Upper lobe of right lung (tissue), 1 donor: ENCODE results near the gene MAPK8IP1. TPM values are rescaled to one million over a fixed set of nuclear protein-coding genes. Genes with fewer than 3 reads are reported as not detected.

Source experiments
- ATAC-seq: fragments of 200-7000 bp; cut with Tn5 transposase; one replicate; pipeline ENCODE4 v1.9.1; 2020; ENCODE audit warnings: mild to moderate bottlenecking, moderate library complexity
- DNase-seq: peaks from one replicate; pipeline ENCODE4 v3.0.0-alpha.2; 2020
- H3K27ac ChIP-seq: fragments of 200-600 bp; one replicate; pipeline ENCODE4 v1.8.0; 2022
- H3K27me3 ChIP-seq: fragments of 200-600 bp; one replicate; pipeline ENCODE4 v1.8.0; 2022; ENCODE audit warnings: mild to moderate bottlenecking
- H3K36me3 ChIP-seq: fragments of 200-600 bp; one replicate; pipeline ENCODE4 v1.8.0; 2022
- H3K4me1 ChIP-seq: fragments of 200-600 bp; one replicate; pipeline ENCODE4 v1.8.0; 2022
- H3K4me3 ChIP-seq: fragments of 200-600 bp; one replicate; pipeline ENCODE4 v1.8.0; 2022; ENCODE audit warnings: mild to moderate bottlenecking
- H3K9me3 ChIP-seq: fragments of 200-600 bp; one replicate; pipeline ENCODE4 v1.8.0; 2022
- intact Hi-C: fragments of 100-400 bp; cut with DNase I; formaldehyde crosslinking; loops from one replicate; pipeline ENCODE4 v1.11.0; 2022
- total RNA-seq: library from RNA; stranded (reverse); fragmentation: NEBNext Ultra II Directional; extraction: Animal tissue kit (Norgen Biotek cat#: 25700); gene quantifications from one replicate; pipeline ENCODE4 v1.2.1, GENCODE V29; 2021
- TF ChIP-seq, protein P1 (sequence below): fragments of 200-600 bp; IDR thresholded peaks from one replicate; pipeline ENCODE4 v1.8.0; 2022; ENCODE audit warnings: antibody characterized with exemption
- donor health status: DM: no; HTN: yes; CAD: no; lungs with severe emphysema.

The MAPK8IP1 gene
- total RNA-seq, 1 donor from 2014 or later, result 6.4 TPM

DNA sequence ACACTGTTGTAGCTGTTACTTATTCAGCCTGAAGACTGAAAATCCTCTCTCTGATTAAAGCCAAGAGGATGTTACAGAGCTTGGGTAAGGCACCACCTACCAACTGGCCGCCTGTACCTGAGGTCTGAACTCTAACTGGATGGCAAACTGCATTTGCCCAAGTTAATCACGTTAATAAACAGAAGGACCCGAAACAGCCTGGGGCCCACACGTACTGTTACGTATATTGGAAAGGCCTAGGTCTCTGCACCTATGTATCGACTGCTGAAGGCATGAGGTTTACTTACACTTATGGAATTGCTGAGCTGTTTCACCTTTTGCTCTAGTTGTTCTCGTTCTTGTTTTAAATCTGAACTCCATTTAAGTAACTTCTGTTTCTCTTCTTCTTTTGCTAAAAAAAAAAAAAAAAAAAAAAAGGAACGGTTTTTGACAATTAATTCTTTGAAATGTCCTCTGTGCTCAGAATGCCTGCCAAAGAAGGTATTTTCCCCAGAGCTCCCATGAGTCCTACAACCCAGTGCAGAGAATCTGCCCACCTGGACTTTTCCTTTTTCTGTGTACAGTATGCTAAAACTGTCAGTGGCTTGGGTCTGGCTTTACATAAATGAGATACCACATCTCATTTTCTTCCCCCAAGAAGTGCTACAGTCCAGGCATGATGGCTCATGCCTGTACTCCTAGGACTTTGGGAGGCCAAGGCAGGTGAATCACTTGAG is 50.1 kb downstream of the MAPK8IP1 start:
- no peaks in the 10 kb centered on the region for H3K27me3 ChIP-seq
- ATAC-seq (no peak), DNase-seq (no peak)
- peaks cover 66% of the 10 kb centered on the region for H3K36me3 ChIP-seq
- no peak overlapping the region for H3K4me3 ChIP-seq
- peaks cover 2% of the 10 kb centered on the region for H3K4me1 ChIP-seq
- TF ChIP-seq, protein P1, sequence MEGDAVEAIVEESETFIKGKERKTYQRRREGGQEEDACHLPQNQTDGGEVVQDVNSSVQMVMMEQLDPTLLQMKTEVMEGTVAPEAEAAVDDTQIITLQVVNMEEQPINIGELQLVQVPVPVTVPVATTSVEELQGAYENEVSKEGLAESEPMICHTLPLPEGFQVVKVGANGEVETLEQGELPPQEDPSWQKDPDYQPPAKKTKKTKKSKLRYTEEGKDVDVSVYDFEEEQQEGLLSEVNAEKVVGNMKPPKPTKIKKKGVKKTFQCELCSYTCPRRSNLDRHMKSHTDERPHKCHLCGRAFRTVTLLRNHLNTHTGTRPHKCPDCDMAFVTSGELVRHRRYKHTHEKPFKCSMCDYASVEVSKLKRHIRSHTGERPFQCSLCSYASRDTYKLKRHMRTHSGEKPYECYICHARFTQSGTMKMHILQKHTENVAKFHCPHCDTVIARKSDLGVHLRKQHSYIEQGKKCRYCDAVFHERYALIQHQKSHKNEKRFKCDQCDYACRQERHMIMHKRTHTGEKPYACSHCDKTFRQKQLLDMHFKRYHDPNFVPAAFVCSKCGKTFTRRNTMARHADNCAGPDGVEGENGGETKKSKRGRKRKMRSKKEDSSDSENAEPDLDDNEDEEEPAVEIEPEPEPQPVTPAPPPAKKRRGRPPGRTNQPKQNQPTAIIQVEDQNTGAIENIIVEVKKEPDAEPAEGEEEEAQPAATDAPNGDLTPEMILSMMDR, result no peak
- H3K27ac ChIP-seq, result no peak overlapping the region
- intact Hi-C loops, result no loop called here
- H3K9me3 ChIP-seq, result no peaks in the 10 kb centered on the region

DNA sequence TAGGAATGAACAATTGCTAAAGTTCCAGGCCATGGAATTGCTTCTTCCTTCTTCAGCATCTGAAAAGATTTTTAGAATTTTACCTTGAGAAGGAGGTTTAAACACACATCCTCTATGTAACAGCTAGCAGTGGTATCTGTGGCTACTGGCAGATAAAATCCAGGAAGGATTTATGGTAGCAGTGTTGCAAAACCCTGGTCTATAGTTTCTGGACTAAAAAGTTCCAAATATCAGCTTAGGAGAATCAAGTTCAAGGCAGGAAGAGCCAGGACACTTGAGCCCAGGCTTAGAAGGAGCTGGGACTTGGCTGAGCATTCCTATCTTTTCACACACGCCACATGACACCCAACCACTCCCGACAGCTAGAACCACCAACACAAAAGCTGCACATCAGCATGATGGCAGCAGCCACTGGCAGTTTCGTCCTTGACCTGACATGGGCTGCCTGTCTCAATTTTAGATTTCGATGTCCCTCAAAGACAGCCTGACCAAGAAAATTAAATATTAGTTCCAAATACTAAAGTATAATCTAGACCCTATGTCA is 51.1 kb downstream of the MAPK8IP1 start:
- H3K9me3 ChIP-seq, result no peaks in the 10 kb centered on the region
- H3K4me1 ChIP-seq, result no peaks in the 10 kb centered on the region
- H3K4me3 ChIP-seq, result no peak overlapping the region
- H3K36me3 ChIP-seq, result peaks cover 68% of the 10 kb centered on the region
- no peak overlapping the region for H3K27ac ChIP-seq
- intact Hi-C loops, result no loop called here
- no peak for ATAC-seq
- TF ChIP-seq, protein P1, result no peak
- no peak for DNase-seq
- H3K27me3 ChIP-seq, result no peaks in the 10 kb centered on the region

DNA sequence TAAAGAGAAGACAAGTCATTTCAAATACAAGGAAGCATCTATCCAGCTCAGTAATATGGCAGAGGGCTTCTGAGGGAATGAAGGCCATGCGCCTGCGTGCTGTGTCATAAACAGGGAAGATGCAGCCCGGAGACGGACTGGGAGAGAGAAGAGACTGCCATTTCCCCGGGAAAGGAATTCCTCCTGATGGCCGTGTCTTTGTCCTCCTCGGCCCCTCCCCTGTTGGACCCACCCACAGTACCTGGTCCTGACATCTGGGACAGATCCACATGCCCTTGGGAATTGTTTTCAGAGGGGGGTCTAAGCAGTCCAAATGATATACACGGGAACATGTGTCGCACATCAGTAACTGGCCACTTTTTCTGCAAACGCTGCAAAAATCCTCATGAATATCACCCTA is 52.5 kb downstream of the MAPK8IP1 start:
- intact Hi-C loops, result no loop called here
- no peaks in the 10 kb centered on the region for H3K27me3 ChIP-seq
- peaks cover 68% of the 10 kb centered on the region for H3K36me3 ChIP-seq
- ATAC-seq (no peak), DNase-seq (no peak)
- H3K4me3 ChIP-seq, result no peak overlapping the region
- H3K27ac ChIP-seq, result no peak overlapping the region
- H3K4me1 ChIP-seq, result no peaks in the 10 kb centered on the region
- no peaks in the 10 kb centered on the region for H3K9me3 ChIP-seq
- TF ChIP-seq, protein P1, result no peak

DNA sequence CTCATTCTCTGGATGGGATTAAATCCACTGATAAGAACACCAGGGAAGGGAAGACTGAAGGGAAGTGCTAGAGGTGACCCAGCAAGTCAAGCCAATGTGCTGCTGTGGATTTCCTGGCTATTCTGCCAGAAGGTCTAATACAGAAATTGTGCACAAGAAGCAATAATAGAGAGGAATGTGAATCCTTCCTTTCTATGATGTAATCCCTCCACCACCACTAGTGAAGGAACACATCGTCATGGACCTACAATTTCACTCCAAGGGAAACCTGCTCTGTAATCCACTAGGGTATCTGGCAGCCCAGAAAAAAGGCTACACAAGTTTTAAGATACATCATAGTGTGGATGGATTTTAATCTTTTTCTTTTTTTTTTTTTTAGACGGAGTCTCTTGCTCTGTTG is 54.4 kb downstream of the MAPK8IP1 start:
- Histone ChIP-seq H3K4me3 (no peak overlapping the region), H3K27me3 (no peaks in the 10 kb centered on the region), H3K9me3 (no peaks in the 10 kb centered on the region), H3K4me1 (no peaks in the 10 kb centered on the region), H3K27ac (no peak overlapping the region), H3K36me3 (peaks cover 68% of the 10 kb centered on the region)
- TF ChIP-seq, protein P1, result no peak
- DNase-seq (no peak), ATAC-seq (no peak)
- intact Hi-C loops, result no loop called here

DNA sequence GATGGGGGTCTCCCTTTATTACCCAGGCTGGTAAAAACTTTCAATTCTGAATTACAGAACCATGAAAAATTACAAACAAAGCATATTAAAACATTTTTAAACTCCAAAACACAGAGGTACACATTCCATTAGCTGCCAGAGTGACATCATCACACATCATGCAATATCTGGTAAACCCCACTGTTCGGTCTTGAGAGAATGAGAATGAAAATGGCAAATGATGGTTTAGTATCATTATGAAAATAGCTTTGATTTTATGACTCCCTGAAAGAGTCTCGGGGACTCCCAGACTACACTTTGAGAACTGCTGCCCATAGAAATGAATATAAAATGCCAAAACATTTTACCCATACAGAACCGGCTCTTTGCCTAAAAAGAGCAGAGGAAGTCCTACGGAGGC is 55.8 kb downstream of the MAPK8IP1 start:
- intact Hi-C loops, result no loop called here
- peaks cover 68% of the 10 kb centered on the region for H3K36me3 ChIP-seq
- no peak overlapping the region for H3K27ac ChIP-seq
- H3K9me3 ChIP-seq, result no peaks in the 10 kb centered on the region
- TF ChIP-seq, protein P1, result no peak
- no peak for ATAC-seq
- H3K4me1 ChIP-seq, result no peaks in the 10 kb centered on the region
- no peaks in the 10 kb centered on the region for H3K27me3 ChIP-seq
- no peak for DNase-seq
- H3K4me3 ChIP-seq, result no peak overlapping the region
